Measurements from ENCODE around the gene EVA1C. TPM values are rescaled to one million over a fixed set of nuclear protein-coding genes. Genes with fewer than 3 reads are reported as not detected.

The EVA1C gene
- total and polyA plus RNA-seq, 9 of the 15 experiments (the other 6 are each of a cell fraction or from before 2014, with no cell fraction given), result 0.22 TPM; not detected in 8

GRCh38 chr21:32494934-32495709 lies 82.6 kb downstream of the EVA1C start:
- FAIRE-seq, result no peak

GRCh38 chr21:32496568-32496967 lies 84.1 kb downstream of the EVA1C start:
- ATAC-seq (no peak), FAIRE-seq (no peak), DNase-seq (ENCODE audit: extremely low read depth in 1 of 4, low spot score in 3 of 4) (peak in 1 of 4 experiments; percentile 8)
- no peaks in the 10 kb centered on the region for H3K9me1 ChIP-seq (ENCODE audit: control insufficient read depth, insufficient read depth, low read length)
- no peak for TF ChIP-seq ELK1 (CRISPR knock-in tag; IDR thresholded peaks at IDR 0.05)
- no peak for TF ChIP-seq CHD2 (IDR thresholded peaks at IDR 0.05; ENCODE audit: low read depth, low read length)
- no peak for TF ChIP-seq BCOR (IDR thresholded peaks at IDR 0.05)
- TF ChIP-seq SIRT6 (IDR thresholded peaks at IDR 0.05; ENCODE audit: low read depth, low read length), result no peak
- no peak for TF ChIP-seq ZBTB26 (CRISPR knock-in tag; IDR thresholded peaks at IDR 0.05)
- no peak for TF ChIP-seq TEAD2 (tag; IDR thresholded peaks at IDR 0.05)
- TF ChIP-seq MYNN (IDR thresholded peaks at IDR 0.05), result no peak
- no peak for TF ChIP-seq MYNN (CRISPR knock-in tag; IDR thresholded peaks at IDR 0.05)
- no peaks in the 10 kb centered on the region for H3K79me2 ChIP-seq (ENCODE audit: control insufficient read depth, insufficient read depth, low read length)
- no peak overlapping the region for H2AFZ ChIP-seq (ENCODE audit: low read depth, low read length)
- H3K9ac ChIP-seq (ENCODE audit: insufficient read depth in 1 of 2, low read depth in 2 of 2, low read length in 2 of 2), result no peak overlapping the region
- CTCF ChIA-PET (ENCODE audit: low intra/inter-chr PET ratio), result no interaction called here
- H3K4me2 ChIP-seq (ENCODE audit: insufficient read depth, low read length), result no peak overlapping the region
- H3K36me3 ChIP-seq (ENCODE audit: control insufficient read depth, insufficient read depth, low read length), result no peaks in the 10 kb centered on the region
- BruUV-seq (replicated peaks), result no TSS peak
- H3K27ac ChIP-seq (ENCODE audit: extremely low read depth, low read depth, low read length), result no peak overlapping the region
- POLR2A ChIA-PET, result interaction anchor here (0.6 kb wide), 1 partner anchor 104 kb away, joined by 3 read pairs; no protein-coding TSS in a partner anchor
- intact Hi-C loops (cut with micrococcal nuclease), result no loop called here
- in situ Hi-C loops (cut with MboI), result no loop called here
- WGBS (ENCODE audit: insufficient coverage, low coverage, missing lambda C conversion rate), result under 1% methylated on average over 6 of the region's 6 CpGs
- H3K4me3 ChIP-seq, result no peak overlapping the region
- H4K20me1 ChIP-seq (replicated peaks; ENCODE audit: control insufficient read depth, insufficient read depth, low read length), result no peaks in the 10 kb centered on the region
- H3K9me3 ChIP-seq (replicated peaks; ENCODE audit: control insufficient read depth, insufficient read depth, low read depth, low read length), result no peaks in the 10 kb centered on the region
- H3K27me3 ChIP-seq (ENCODE audit: control insufficient read depth in 2 of 2, insufficient read depth in 2 of 2, low read length in 2 of 2), result peaks cover 33 to 36% of the 10 kb centered on the region in 2 experiments
- peaks cover 0 to 5% of the 10 kb centered on the region in 2 experiments; a peak in 1 of 5 replicates for H3K4me1 ChIP-seq (replicated peaks in 1 of 2; ENCODE audit: control insufficient read depth in 2 of 2, insufficient read depth in 2 of 2, low read length in 2 of 2)

More at GRCh38 chr21:32494934-32495709, 82.6 kb downstream of the EVA1C start:
- in situ Hi-C loops (cut with MboI) (no loop called here), intact Hi-C loops (cut with micrococcal nuclease) (no loop called here)
- Histone ChIP-seq H3K4me3 (no peak overlapping the region), H3K9ac (ENCODE audit: insufficient read depth in 1 of 2, low read depth in 2 of 2, low read length in 2 of 2) (no peak overlapping the region), H2AFZ (ENCODE audit: low read depth, low read length) (peak overlapping the region; percentile 42), H3K36me3 (ENCODE audit: control insufficient read depth, insufficient read depth, low read length) (no peaks in the 10 kb centered on the region), H3K4me1 (replicated peaks in 1 of 2; ENCODE audit: control insufficient read depth in 2 of 2, insufficient read depth in 2 of 2, low read length in 2 of 2) (peaks cover 0 to 5% of the 10 kb centered on the region in 2 experiments; a peak in 1 of 5 replicates), H3K27ac (ENCODE audit: extremely low read depth, low read depth, low read length) (no peak overlapping the region), H3K9me1 (ENCODE audit: control insufficient read depth, insufficient read depth, low read length) (no peaks in the 10 kb centered on the region), H4K20me1 (replicated peaks; ENCODE audit: control insufficient read depth, insufficient read depth, low read length) (no peaks in the 10 kb centered on the region), H3K79me2 (ENCODE audit: control insufficient read depth, insufficient read depth, low read length) (no peaks in the 10 kb centered on the region), H3K4me2 (ENCODE audit: insufficient read depth, low read length) (peak overlapping the region; percentile 20; the same call in 1 of the 2 replicates), H3K27me3 (ENCODE audit: control insufficient read depth in 2 of 2, insufficient read depth in 2 of 2, low read length in 2 of 2) (peaks cover 40 to 42% of the 10 kb centered on the region in 2 experiments), H3K9me3 (replicated peaks; ENCODE audit: control insufficient read depth, insufficient read depth, low read depth, low read length) (no peaks in the 10 kb centered on the region)
- ChIA-PET POLR2A (interaction anchor here (0.6 to 1.1 kb wide), 3 partner anchors 14 to 470 kb away, joined by 5 to 6 read pairs (median 6); no protein-coding TSS in a partner anchor), CTCF (ENCODE audit: low intra/inter-chr PET ratio) (no interaction called here)
- DNase-seq (ENCODE audit: extremely low read depth in 1 of 4, low spot score in 3 of 4) (peak in 2 of 4 experiments; percentile 25 to 30), ATAC-seq (peak; percentile 53)
- 2% methylated on average over 10 of the region's 10 CpGs for WGBS (ENCODE audit: insufficient coverage, low coverage, missing lambda C conversion rate)
- TF ChIP-seq FOSL1 (tag; conservative IDR thresholded peaks at IDR 0.05) (peak; percentile 79), NFE2 (IDR thresholded peaks at IDR 0.05; ENCODE audit: low read depth) (0 out of 2 replicates have a peak, but pooled peaks have one; percentile 12), SPI1 (IDR thresholded peaks at IDR 0.05; ENCODE audit: borderline replicate concordance, low read depth, low read length) (peak; percentile 48; the same call in 1 of the 2 replicates), LEF1 (IDR thresholded peaks at IDR 0.05) (no peak), NRF1 (conservative IDR thresholded peaks at IDR 0.05 in 1 of 2, IDR thresholded peaks at IDR 0.05 in 1 of 2) (peak in 1 of 2 experiments; percentile 42; a peak in 1 of 4 replicates), NCOR1 (IDR thresholded peaks at IDR 0.05) (no peak), CREM (IDR thresholded peaks at IDR 0.05; ENCODE audit: low read depth) (0 out of 2 replicates have a peak, but pooled peaks have one; percentile 26)
- BruUV-seq (replicated peaks), result no TSS peak
